Mucosa of descending colon (tissue), 3 donors: ENCODE measurements around the gene PDLIM7. TPM values are rescaled to one million over a fixed set of nuclear protein-coding genes. Genes with fewer than 3 reads are reported as not detected.

Source experiments
- ATAC-seq: fragments of 200-7000 bp; cut with Tn5 transposase; one replicate; pipeline ENCODE4 v1.9.1; 2020; ENCODE audit warnings: mild to moderate bottlenecking, moderate library complexity
- DNase-seq, 3 donors: peaks; one replicate each; pipeline ENCODE4 v3.0.0-alpha.2; 2020
- H3K36me3 ChIP-seq: fragments of 200-600 bp; one replicate; pipeline ENCODE4 v1.8.0; 2021; ENCODE audit warnings: low read depth, mild to moderate bottlenecking
- H3K4me1 ChIP-seq: fragments of 200-600 bp; one replicate; pipeline ENCODE4 v1.8.0; 2021; ENCODE audit warnings: low read depth, mild to moderate bottlenecking
- H3K4me3 ChIP-seq: fragments of 200-600 bp; one replicate; pipeline ENCODE4 v1.8.0; 2021; ENCODE audit warnings: mild to moderate bottlenecking
- H3K9me3 ChIP-seq: fragments of 200-600 bp; one replicate; pipeline ENCODE4 v1.8.0; 2021; ENCODE audit warnings: mild to moderate bottlenecking
- intact Hi-C, 2 donors: fragments of 100-400 bp; cut with DNase I in 1 of 2; cut with micrococcal nuclease in 1 of 2; formaldehyde crosslinking; loops; one replicate each; pipeline versions ENCODE4 v1.11.0 to v1.11.1; 2022; cut with DNase I, micrococcal nuclease
- total RNA-seq, 3 donors: library from RNA; stranded (reverse); fragmentation: NEBNext Ultra II Directional in 2 of 3; extraction: Animal tissue kit (Norgen Biotek cat#: 25700) in 2 of 3; gene quantifications; one replicate each; pipeline versions ENCODE4 v1.2.1 to v1.2.4, GENCODE V29; 2021 to 2023
- TF ChIP-seq, protein P1 (sequence below): fragments of 200-600 bp; IDR thresholded peaks from one replicate; pipeline ENCODE4 v1.8.0; 2022; ENCODE audit warnings: antibody characterized with exemption, mild to moderate bottlenecking
- donor health status: DM: no; HTN: no; CAD: no; lungs with moderate emphysema.
- donor health status: DM: no; HTN: no; CAD: no.
- donor health status: DM: no; HTN: yes; CAD: no.

The PDLIM7 gene
- total RNA-seq, 3 donors from 2014 or later, result 12.9 to 333 (median 54.0) TPM

DNA sequence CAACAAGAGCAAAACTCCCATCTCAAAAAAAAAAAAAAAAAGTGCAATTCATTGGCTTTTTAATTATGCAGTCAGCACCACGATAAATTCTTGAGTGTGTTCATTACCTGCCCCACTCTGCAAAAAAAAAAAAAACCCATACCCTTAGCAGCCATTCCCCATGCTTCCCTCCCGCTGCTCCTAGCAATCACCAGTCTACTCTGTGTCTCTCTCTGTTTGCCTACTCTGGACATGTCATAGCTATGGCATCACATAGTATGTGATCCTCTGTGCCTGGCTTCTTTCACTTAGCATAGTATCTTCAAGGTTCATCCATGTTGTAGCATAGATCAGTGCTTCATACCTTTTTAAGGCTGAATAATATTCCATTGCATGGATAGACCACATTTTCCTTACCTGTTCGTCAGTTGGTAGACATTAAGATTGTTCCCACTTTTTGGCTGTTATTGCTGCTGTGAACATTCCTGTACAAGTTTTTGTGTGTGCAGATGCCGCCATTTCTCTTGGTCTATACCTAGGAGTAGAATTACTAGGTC is 57.8 kb downstream of the PDLIM7 start:
- H3K4me3 ChIP-seq, result no peak overlapping the region
- DNase-seq, result no peak
- no peaks in the 10 kb centered on the region for H3K4me1 ChIP-seq
- TF ChIP-seq, protein P1, sequence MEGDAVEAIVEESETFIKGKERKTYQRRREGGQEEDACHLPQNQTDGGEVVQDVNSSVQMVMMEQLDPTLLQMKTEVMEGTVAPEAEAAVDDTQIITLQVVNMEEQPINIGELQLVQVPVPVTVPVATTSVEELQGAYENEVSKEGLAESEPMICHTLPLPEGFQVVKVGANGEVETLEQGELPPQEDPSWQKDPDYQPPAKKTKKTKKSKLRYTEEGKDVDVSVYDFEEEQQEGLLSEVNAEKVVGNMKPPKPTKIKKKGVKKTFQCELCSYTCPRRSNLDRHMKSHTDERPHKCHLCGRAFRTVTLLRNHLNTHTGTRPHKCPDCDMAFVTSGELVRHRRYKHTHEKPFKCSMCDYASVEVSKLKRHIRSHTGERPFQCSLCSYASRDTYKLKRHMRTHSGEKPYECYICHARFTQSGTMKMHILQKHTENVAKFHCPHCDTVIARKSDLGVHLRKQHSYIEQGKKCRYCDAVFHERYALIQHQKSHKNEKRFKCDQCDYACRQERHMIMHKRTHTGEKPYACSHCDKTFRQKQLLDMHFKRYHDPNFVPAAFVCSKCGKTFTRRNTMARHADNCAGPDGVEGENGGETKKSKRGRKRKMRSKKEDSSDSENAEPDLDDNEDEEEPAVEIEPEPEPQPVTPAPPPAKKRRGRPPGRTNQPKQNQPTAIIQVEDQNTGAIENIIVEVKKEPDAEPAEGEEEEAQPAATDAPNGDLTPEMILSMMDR, result no peak
- intact Hi-C loops, result no loop called here
- ATAC-seq, result no peak
- H3K36me3 ChIP-seq, result no peaks in the 10 kb centered on the region
- H3K9me3 ChIP-seq, result no peaks in the 10 kb centered on the region

DNA sequence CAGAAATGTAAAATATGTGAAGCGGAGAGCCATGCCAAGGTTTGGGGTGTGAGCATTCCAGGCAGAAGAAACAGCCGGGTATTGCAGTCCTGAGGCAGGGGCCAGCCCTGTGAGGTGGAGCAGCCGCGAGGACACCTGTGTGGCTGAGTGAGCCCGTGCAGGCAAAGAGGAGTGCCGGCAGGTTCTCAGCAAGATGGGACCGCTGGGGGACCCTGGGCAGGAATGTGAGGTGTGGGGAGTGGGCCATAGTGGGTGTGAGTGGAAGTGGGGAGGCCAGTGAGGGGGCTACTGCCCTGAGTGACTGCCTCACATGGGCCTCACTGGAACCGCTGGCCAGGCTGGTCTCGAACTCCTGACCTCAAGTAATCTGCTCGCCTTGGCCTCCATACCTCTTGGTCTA is 58.9 kb downstream of the PDLIM7 start:
- Histone ChIP-seq H3K4me3 (no peak overlapping the region), H3K9me3 (no peaks in the 10 kb centered on the region)

DNA sequence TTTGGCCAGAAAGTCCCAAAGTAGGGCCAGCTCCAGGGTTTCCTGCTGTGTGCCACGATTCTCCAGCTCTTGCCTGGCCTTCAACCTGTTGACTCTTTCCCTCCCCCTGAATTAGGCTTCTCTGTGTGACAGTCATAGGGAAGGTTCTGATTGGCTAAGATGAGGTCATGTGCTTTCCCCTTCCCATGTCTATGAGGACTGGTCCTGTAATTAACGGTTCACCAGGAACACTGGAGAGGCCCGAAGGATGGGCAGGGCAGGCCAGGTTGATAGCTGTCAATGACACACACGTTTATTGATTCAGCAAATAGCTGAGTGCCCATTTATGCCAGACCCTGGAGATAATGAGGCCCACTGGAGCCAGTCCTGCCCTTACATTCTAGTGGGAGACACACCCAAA is 59.8 kb downstream of the PDLIM7 start:
- H3K9me3 ChIP-seq, result no peaks in the 10 kb centered on the region
- peaks cover 6% of the 10 kb centered on the region for H3K4me1 ChIP-seq
- TF ChIP-seq, protein P1, result no peak
- intact Hi-C loops, result no loop called here
- DNase-seq (no peak), ATAC-seq (peak; percentile 7)
- no peaks in the 10 kb centered on the region for H3K36me3 ChIP-seq
- H3K4me3 ChIP-seq, result no peak overlapping the region

More for the DNA sequence above, 58.9 kb downstream of the PDLIM7 start:
- intact Hi-C loops, result no loop called here
- Histone ChIP-seq H3K36me3 (no peaks in the 10 kb centered on the region), H3K4me1 (no peaks in the 10 kb centered on the region)
- ATAC-seq, result no peak
- no peak for DNase-seq
- TF ChIP-seq, protein P1, result no peak

DNA sequence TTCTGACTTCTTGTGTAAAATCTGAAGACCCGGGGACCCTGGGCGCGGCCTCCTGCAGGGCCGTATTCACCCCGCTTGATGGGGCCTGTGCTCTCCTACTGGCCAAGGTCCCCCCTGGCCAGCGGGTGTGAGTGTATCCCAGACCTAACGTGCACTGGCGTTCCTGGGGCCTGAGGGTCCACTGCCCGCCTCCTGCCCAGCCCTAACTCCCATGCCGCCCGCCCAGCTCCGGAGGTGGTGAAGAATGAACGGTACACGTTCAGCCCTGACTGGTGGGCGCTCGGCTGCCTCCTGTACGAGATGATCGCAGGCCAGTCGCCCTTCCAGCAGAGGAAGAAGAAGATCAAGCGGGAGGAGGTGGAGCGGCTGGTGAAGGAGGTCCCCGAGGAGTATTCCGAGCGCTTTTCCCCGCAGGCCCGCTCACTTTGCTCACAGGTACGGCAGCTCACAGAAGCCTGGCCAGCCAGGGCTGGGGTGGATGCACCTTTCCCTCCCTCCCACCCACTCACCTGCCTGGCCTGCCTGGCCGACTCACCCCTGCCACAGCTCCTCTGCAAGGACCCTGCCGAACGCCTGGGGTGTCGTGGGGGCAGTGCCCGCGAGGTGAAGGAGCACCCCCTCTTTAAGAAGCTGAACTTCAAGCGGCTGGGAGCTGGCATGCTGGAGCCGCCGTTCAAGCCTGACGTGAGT is 61.4 kb downstream of the PDLIM7 start:
- Histone ChIP-seq H3K4me3 (no peak overlapping the region), H3K36me3 (no peaks in the 10 kb centered on the region), H3K4me1 (peaks cover 10% of the 10 kb centered on the region), H3K9me3 (no peaks in the 10 kb centered on the region)
- ATAC-seq (no peak), DNase-seq (no peak)
- TF ChIP-seq, protein P1, result no peak
- intact Hi-C loops, result no loop called here

DNA sequence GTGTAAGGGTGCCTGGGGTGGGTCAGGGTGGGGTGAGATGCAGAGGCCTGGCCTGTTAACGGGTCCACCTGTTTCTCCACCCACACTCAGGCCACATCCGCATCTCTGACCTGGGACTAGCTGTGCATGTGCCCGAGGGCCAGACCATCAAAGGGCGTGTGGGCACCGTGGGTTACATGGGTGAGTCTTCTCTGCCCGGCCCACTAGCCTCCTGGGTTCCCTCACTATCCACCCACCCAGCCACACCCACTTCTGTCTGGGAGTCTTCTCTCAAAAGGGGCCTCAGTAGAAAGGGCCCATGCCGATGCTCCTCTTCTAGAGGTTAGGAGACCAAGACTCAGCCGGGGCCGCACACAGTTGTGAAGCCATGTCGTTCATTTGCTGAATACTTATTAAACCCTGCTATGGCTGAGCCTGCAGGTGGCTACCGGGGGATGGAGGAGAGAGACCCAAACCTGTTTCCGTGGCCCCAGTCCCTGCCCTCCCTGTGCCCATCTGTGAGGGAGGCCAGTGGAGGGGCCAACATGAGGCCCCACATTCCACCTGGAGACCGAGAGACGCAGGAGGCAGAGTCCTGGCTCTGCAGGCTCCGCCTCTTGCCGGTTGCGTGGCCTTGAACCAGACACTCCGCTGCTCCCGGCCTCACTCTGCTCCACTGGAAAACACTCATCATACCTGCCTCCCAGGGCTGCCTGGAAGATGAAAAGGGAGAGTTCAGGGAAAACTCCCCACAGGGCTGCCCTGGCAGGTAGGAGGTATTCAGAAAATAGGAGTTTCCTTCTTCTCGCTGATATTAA is 62.3 kb downstream of the PDLIM7 start:
- TF ChIP-seq, protein P1, result no peak
- no peak for DNase-seq
- no peak for ATAC-seq
- intact Hi-C loops, result no loop called here
- H3K36me3 ChIP-seq, result no peaks in the 10 kb centered on the region
- H3K4me3 ChIP-seq, result no peak overlapping the region
- H3K4me1 ChIP-seq, result peaks cover 10% of the 10 kb centered on the region
- H3K9me3 ChIP-seq, result no peaks in the 10 kb centered on the region
